Liver (tissue), 9 donors: ENCODE measurements around the gene MN1. TPM values are rescaled to one million over a fixed set of nuclear protein-coding genes. Genes with fewer than 3 reads are reported as not detected.

Experiments
- DNase-seq: peaks from one replicate; pipeline ENCODE4 v3.0.0-alpha.2; 2017; ENCODE audit warnings: low spot score
- H3K27ac ChIP-seq, 2 donors: one replicate each; pipeline ENCODE4 v1.7.0; 2013; ENCODE audit warnings: inconsistent platforms in 2 of 2, low read length in 2 of 2, control low read depth in 1 of 2, low read depth in 1 of 2, mild to moderate bottlenecking in 1 of 2
- H3K27me3 ChIP-seq, 4 donors: one replicate each; pipeline versions ENCODE4 v1.6.1 to v1.7.0; 2013; ENCODE audit warnings: low read length in 3 of 4, inconsistent platforms in 1 of 4, mild to moderate bottlenecking in 1 of 4, moderate library complexity in 1 of 4; ENCODE audit not compliant: control insufficient read depth in 4 of 4, insufficient read depth in 4 of 4
- H3K36me3 ChIP-seq, 4 donors: one replicate each; pipeline versions ENCODE4 v1.6.1 to v1.7.0; 2013; ENCODE audit warnings: low read length in 3 of 4, mild to moderate bottlenecking in 3 of 4, low read depth in 1 of 4, moderate library complexity in 1 of 4; ENCODE audit not compliant: control insufficient read depth in 4 of 4, insufficient read depth in 3 of 4
- H3K4me1 ChIP-seq, 4 donors: one replicate each; pipeline versions ENCODE4 v1.6.1 to v1.7.0; 2013; ENCODE audit warnings: low read length in 3 of 4, mild to moderate bottlenecking in 3 of 4, moderate library complexity in 1 of 4; ENCODE audit not compliant: control insufficient read depth in 4 of 4, insufficient read depth in 4 of 4
- H3K4me3 ChIP-seq, 3 donors: one replicate each; pipeline versions ENCODE4 v1.6.1 to v1.7.0; 2013; ENCODE audit warnings: low read length in 3 of 3, control low read depth in 1 of 3, low read depth in 1 of 3, mild to moderate bottlenecking in 1 of 3
- H3K9ac ChIP-seq, 2 donors: one replicate each; pipeline ENCODE4 v1.7.0; 2013; ENCODE audit warnings: low read length in 2 of 2, mild to moderate bottlenecking in 2 of 2, moderate library complexity in 2 of 2, control low read depth in 1 of 2, low read depth in 1 of 2
- H3K9me3 ChIP-seq, 4 donors: one replicate each; pipeline versions ENCODE4 v1.6.1 to v1.7.0; 2013; ENCODE audit warnings: low read length in 3 of 4; ENCODE audit not compliant: control insufficient read depth in 4 of 4
- EGR1 ChIP-seq, 2 donors: IDR thresholded peaks; 2 replicates each; pipeline ENCODE4 v1.6.1; 2016 to 2018; ENCODE audit warnings: antibody characterized with exemption in 2 of 2, low read depth in 2 of 2
- FOXA1 ChIP-seq: IDR thresholded peaks from 2 replicates; pipeline ENCODE4 v1.6.1; 2016; ENCODE audit warnings: antibody characterized with exemption
- FOXA2 ChIP-seq: IDR thresholded peaks from 2 replicates; pipeline ENCODE4 v1.6.1; 2016; ENCODE audit warnings: antibody characterized with exemption
- GABPA ChIP-seq, 2 donors: IDR thresholded peaks in 1 of 2; conservative IDR thresholded peaks in 1 of 2; 2 replicates each; pipeline ENCODE4 v1.6.1; 2016; ENCODE audit warnings: antibody characterized with exemption in 2 of 2, mild to moderate bottlenecking in 1 of 2, moderate library complexity in 1 of 2
- HNF4A ChIP-seq, 2 donors: conservative IDR thresholded peaks; 2 replicates each; pipeline ENCODE4 v1.6.1; 2016; ENCODE audit warnings: antibody characterized with exemption in 2 of 2, mild to moderate bottlenecking in 2 of 2
- HNF4G ChIP-seq: IDR thresholded peaks from 2 replicates; pipeline ENCODE4 v1.6.1; 2016; ENCODE audit warnings: antibody characterized with exemption
- JUND ChIP-seq, 2 donors: IDR thresholded peaks; 2 replicates each; pipeline ENCODE4 v1.6.1; 2016; ENCODE audit warnings: antibody characterized with exemption in 2 of 2
- NR2F2 ChIP-seq: IDR thresholded peaks from 2 replicates; pipeline ENCODE4 v1.6.1; 2016; ENCODE audit warnings: antibody characterized with exemption
- RXRA ChIP-seq, 2 donors: IDR thresholded peaks; 2 replicates each; pipeline ENCODE4 v1.6.1; 2017 to 2018; ENCODE audit warnings: antibody characterized with exemption in 2 of 2, mild to moderate bottlenecking in 1 of 2
- SP1 ChIP-seq: IDR thresholded peaks from 2 replicates; pipeline ENCODE4 v1.6.1; 2018; ENCODE audit warnings: antibody characterized with exemption, mild to moderate bottlenecking
- TAF1 ChIP-seq: conservative IDR thresholded peaks from 2 replicates; pipeline ENCODE4 v1.6.1; 2016; ENCODE audit warnings: antibody characterized with exemption, mild to moderate bottlenecking
- YY1 ChIP-seq: IDR thresholded peaks from 2 replicates; pipeline ENCODE4 v1.6.1; 2016; ENCODE audit warnings: antibody characterized with exemption, mild to moderate bottlenecking
- WGBS: extraction: QIAGEN DNeasy Blood & Tissue Kit; methylation state at CpG from one replicate; pipeline ENCODE4 v1.1.7; 2013; 5-methylcytosine and 5-hydroxymethylcytosine counted together
- polyA plus RNA-seq, 2 donors: library from polyadenylated mRNA; stranded (reverse) in 1 of 2; unstranded in 1 of 2; fragments of 200-250 nt in 1 of 2; fragments of >200 nt in 1 of 2; fragmentation: Nextera tagmentation in 1 of 2; extraction: Ambion mirVana in 1 of 2; gene quantifications; one replicate each; pipeline versions ENCODE4 v1.2.1 to v1.2.3, GENCODE V29; 2013 to 2015
- total RNA-seq, 2 donors: library from RNA; depleted of rRNA; stranded (reverse); fragments of >200 nt; gene quantifications; one replicate each; pipeline ENCODE4 v1.2.3, GENCODE V29; 2014
- TF ChIP-seq, protein P1 (sequence below): fragments of 150-350 bp; IDR thresholded peaks from 2 replicates; pipeline ENCODE4 v1.5.1; 2017; ENCODE audit warnings: improper control_type of control experiment, low read depth, low read length; ENCODE audit not compliant: missing input control
- TF ChIP-seq, protein P2 (sequence below): IDR thresholded peaks from 2 replicates; pipeline ENCODE4 v1.6.1; 2016; ENCODE audit warnings: antibody characterized with exemption
- TF ChIP-seq, protein P3 (sequence below): IDR thresholded peaks from 2 replicates; pipeline ENCODE4 v1.6.1; 2016; ENCODE audit warnings: antibody characterized with exemption
- donor health status: healthy.
- donor health status: healthy.
- donor health status: healthy.
- donor health status: healthy.
- donor health status: healthy.

Gene MN1
- total and polyA plus RNA-seq, 4 donors, result 0.10 to 0.33 (median 0.21) TPM

DNA sequence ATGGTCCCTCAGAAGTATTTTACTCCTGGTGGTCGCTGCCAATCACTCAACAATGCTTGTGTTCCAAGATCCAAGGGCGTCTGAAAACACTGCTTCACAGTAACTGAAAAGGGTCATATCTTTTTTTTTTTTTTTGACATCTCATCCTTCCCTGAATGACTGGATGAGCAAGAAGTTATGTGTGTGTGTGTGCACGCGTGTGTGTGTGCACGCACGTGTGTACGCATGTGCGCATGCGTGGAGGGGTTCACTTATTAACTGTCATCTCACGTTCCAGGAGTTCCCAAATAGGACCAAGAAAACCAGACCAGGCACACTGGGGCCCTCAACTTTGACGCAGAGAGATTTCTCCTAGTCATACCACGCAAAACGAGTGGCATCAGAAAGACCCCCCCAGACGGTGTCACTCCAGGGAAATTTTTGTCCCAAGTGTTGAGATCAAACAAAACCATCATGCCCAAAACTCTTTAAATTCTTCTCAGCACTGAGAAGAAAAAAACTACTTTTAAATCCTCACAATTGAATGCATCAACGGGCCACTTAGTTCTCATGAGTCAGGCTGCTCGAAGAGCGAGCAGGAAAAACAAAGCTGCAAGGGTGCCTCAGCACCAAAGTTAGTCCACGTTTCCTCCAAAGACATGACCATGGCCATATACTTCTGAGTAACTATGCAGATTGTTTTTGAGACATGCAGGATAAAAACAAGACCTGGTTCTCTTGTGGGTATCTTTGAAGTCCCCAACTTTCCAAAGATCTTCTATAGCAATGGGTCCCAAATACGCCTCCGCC, 12.9 kb downstream of the MN1 start:
- Histone ChIP-seq H3K9me3 (no peaks in the 10 kb centered on the region), H3K9ac (no peak overlapping the region), H3K27ac (no peak overlapping the region), H3K4me3 (no peak overlapping the region), H3K4me1 (no peaks in the 10 kb centered on the region), H3K36me3 (no peaks in the 10 kb centered on the region), H3K27me3 (no peaks in the 10 kb centered on the region)
- TF ChIP-seq FOXA2, result no peak
- no peak for TF ChIP-seq JUND (IDR thresholded peaks at IDR 0.05)
- TF ChIP-seq FOXA1, result no peak
- TF ChIP-seq, protein P1, sequence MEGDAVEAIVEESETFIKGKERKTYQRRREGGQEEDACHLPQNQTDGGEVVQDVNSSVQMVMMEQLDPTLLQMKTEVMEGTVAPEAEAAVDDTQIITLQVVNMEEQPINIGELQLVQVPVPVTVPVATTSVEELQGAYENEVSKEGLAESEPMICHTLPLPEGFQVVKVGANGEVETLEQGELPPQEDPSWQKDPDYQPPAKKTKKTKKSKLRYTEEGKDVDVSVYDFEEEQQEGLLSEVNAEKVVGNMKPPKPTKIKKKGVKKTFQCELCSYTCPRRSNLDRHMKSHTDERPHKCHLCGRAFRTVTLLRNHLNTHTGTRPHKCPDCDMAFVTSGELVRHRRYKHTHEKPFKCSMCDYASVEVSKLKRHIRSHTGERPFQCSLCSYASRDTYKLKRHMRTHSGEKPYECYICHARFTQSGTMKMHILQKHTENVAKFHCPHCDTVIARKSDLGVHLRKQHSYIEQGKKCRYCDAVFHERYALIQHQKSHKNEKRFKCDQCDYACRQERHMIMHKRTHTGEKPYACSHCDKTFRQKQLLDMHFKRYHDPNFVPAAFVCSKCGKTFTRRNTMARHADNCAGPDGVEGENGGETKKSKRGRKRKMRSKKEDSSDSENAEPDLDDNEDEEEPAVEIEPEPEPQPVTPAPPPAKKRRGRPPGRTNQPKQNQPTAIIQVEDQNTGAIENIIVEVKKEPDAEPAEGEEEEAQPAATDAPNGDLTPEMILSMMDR, result no peak
- no peak for TF ChIP-seq EGR1 (IDR thresholded peaks at IDR 0.05; ENCODE audit: low read depth in 2 of 2)
- TF ChIP-seq, protein P2, sequence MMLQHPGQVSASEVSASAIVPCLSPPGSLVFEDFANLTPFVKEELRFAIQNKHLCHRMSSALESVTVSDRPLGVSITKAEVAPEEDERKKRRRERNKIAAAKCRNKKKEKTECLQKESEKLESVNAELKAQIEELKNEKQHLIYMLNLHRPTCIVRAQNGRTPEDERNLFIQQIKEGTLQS, result no peak
- TF ChIP-seq YY1, result no peak
- TF ChIP-seq TAF1, result no peak
- TF ChIP-seq RXRA (IDR thresholded peaks at IDR 0.05), result no peak
- no peak for TF ChIP-seq NR2F2
- TF ChIP-seq, protein P3, sequence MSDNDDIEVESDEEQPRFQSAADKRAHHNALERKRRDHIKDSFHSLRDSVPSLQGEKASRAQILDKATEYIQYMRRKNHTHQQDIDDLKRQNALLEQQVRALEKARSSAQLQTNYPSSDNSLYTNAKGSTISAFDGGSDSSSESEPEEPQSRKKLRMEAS, result no peak
- 91% methylated on average over 20 of the region's 20 CpGs for WGBS
- no peak for DNase-seq

DNA sequence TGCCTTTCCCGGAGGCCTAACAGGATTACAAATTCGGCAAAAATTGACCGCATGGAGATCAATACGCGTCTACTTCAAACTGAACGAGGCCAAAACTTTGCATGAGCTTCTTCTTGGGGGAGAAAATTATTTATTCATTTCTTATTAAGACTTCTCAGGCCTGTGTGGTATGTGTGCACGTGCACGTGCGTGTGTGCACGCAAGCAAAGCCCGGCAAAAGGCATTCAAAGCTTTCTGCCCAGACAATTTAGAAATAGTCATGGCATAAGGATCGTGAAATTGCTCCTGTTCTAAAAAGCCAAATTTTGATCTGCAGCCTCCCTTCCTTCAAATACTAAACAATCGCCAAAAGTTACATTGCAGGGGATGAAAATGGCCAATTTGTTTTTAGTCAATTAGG, 14.6 kb downstream of the MN1 start:
- H3K36me3 ChIP-seq, result no peaks in the 10 kb centered on the region
- WGBS, result 92% methylated on average over 13 of the region's 13 CpGs

More for the DNA sequence above, 14.6 kb downstream of the MN1 start:
- Histone ChIP-seq H3K9ac (no peak overlapping the region), H3K4me3 (no peak overlapping the region), H3K4me1 (no peaks in the 10 kb centered on the region), H3K9me3 (no peaks in the 10 kb centered on the region), H3K27me3 (no peaks in the 10 kb centered on the region), H3K27ac (no peak overlapping the region)
- TF ChIP-seq HNF4G (no peak), TAF1 (no peak), SP1 (no peak), JUND (IDR thresholded peaks at IDR 0.05) (no peak), NR2F2 (no peak), FOXA2 (no peak), GABPA (IDR thresholded peaks at IDR 0.05 in 1 of 2, conservative IDR thresholded peaks at IDR 0.05 in 1 of 2) (no peak), FOXA1 (no peak), HNF4A (conservative IDR thresholded peaks at IDR 0.05) (no peak)
- TF ChIP-seq, protein P2, result no peak
- TF ChIP-seq, protein P1, result no peak
- no peak for DNase-seq
